ENCODE data around the gene CCDC188.

CCDC188 gene

DNA sequence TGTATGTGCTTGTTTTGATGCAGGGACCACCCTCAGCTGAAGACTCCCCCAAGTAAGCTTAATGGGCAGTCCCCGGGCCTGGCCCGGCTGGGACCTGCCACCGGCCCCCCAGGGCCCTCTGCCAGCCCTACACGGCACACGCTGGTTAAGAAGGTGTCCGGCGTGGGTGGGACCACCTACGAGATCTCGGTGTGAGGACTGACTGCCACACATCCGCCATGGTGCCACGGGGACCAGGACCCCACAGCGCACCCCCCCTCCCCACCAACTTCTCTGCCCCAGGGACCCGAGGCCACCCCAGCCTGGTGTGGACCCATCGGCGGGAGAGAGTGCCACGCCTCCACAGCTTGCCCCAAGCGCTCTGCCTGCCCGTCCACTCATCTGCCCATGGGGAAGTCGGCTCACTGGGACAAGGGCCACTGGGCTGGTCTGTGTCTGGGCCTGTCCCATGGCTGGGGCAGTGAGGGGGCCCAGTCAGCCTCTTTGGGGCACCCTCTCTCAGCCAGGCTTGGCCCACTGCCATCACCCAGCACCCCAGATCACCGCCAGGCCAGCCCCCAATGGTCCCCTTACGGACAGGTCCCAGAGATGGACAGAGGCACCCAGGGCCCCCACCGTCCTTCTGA lies 5.5 kb downstream of the CCDC188 start:
- CTCF ChIA-PET = interaction anchor here (1.4 to 1.5 kb wide), 2 partner anchors 9 to 141 kb away, joined by 3 to 5 read pairs; no protein-coding TSS in a partner anchor
- no peak for DNase-seq (ENCODE audit: low read depth, low spot score)
- no peak for TF ChIP-seq CTCF (IDR thresholded peaks at IDR 0.05; ENCODE audit: insufficient read depth, low read length, missing control alignments)
- POLR2A ChIA-PET = no interaction called here
- H3K4me3 ChIP-seq (ENCODE audit: low read depth, low read length) = no peak overlapping the region

GRCh38 chr22:20143883-20144665 lies 6.8 kb downstream of the CCDC188 start:
- ChIA-PET POLR2A (no interaction called here), CTCF (interaction anchor here (1.4 to 1.5 kb wide), 2 partner anchors 10 to 142 kb away, joined by 3 to 5 read pairs; no protein-coding TSS in a partner anchor)
- no peak for TF ChIP-seq CTCF (IDR thresholded peaks at IDR 0.05; ENCODE audit: insufficient read depth, low read length, missing control alignments)

DNA sequence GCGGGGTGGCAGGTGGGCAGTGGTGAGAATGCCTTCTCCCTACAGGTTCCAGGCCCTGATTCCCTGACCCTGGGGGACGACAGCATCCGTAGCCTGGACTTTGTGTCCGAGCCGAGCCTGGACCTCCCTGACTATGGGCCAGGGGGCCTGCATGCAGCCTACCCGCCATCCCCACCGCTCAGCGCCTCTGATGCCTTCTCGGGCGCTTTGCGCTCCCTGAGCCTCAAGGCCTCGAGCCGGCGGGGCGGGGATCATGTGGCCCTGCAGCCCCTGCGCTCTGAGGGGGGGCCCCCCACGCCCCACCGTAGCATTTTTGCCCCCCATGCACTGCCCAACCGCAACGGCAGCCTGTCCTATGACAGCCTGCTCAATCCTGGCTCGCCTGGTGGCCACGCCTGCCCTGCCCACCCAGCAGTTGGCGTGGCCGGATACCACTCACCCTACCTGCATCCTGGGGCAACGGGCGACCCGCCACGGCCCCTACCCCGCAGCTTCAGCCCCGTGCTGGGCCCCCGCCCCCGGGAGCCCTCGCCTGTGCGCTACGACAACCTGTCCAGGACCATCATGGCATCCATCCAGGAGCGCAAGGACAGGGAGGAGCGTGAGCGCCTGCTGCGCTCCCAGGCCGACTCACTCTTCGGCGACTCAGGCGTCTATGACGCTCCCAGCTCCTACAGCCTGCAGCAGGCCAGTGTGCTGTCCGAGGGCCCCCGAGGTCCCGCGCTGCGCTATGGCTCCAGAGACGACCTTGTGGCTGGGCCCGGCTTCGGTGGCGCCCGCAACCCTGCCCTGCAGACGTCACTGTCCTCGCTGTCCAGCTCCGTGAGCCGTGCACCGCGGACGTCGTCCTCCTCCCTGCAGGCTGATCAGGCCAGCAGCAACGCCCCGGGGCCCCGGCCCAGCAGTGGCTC lies 7.9 kb downstream of the CCDC188 start:
- DNase-seq (ENCODE audit: low read depth, low spot score) = no peak
- ChIA-PET CTCF (no interaction called here), POLR2A (no interaction called here)
- no peak overlapping the region for H3K4me3 ChIP-seq (ENCODE audit: low read depth, low read length)
- TF ChIP-seq CTCF (IDR thresholded peaks at IDR 0.05; ENCODE audit: insufficient read depth, low read length, missing control alignments) = no peak

More at GRCh38 chr22:20143883-20144665, 6.8 kb downstream of the CCDC188 start:
- no peak overlapping the region for H3K4me3 ChIP-seq (ENCODE audit: low read depth, low read length)
- no peak for DNase-seq (ENCODE audit: low read depth, low spot score)

GRCh38 chr22:20141186-20142077 lies 9.4 kb downstream of the CCDC188 start:
- no peak for TF ChIP-seq CTCF (IDR thresholded peaks at IDR 0.05; ENCODE audit: insufficient read depth, low read length, missing control alignments)
- H3K4me3 ChIP-seq (ENCODE audit: low read depth, low read length) = no peak overlapping the region
- ChIA-PET CTCF (no interaction called here), POLR2A (no interaction called here)
- peak; percentile 55 for DNase-seq (ENCODE audit: low read depth, low spot score)

GRCh38 chr22:20140521-20140964 lies 10.3 kb downstream of the CCDC188 start:
- H3K4me3 ChIP-seq (ENCODE audit: low read depth, low read length) = no peak overlapping the region
- ChIA-PET CTCF (no interaction called here), POLR2A (no interaction called here)
- no peak for DNase-seq (ENCODE audit: low read depth, low spot score)
- no peak for TF ChIP-seq CTCF (IDR thresholded peaks at IDR 0.05; ENCODE audit: insufficient read depth, low read length, missing control alignments)

Measured in AG04449 (cell line).